HepG2 (cell line): Measurements from ENCODE around the gene UNC5CL. TPM values are rescaled to one million over a fixed set of nuclear protein-coding genes. Genes with fewer than 3 reads are reported as not detected.

Experiments used
- ATAC-seq: fragments of 200-7000 bp; cut with Tn5 transposase; 3 replicates; pipeline ENCODE4 v1.9.1; 2020; ENCODE audit warnings: mild to moderate bottlenecking, moderate library complexity
- BruUV-seq: library from RNA; stranded (reverse); fragments of 400-500 nt; replicated peaks from 2 replicates; lab custom pipeline; 2021; lab: Mats Ljungman, UMichigan
- CTCF ChIA-PET: fragments of 300-600 bp; formaldehyde crosslinking; extraction: SDS; loops from one replicate; lab custom pipeline; 2021; ENCODE audit warnings: low total read pairs, inconsistent platforms, low intra/inter-chr PET ratio; lab: Yijun Ruan, JAX
- POLR2A ChIA-PET: fragments of 350-600 bp; sonication (Branson Sonifier 250); formaldehyde crosslinking; loops from one replicate; lab custom pipeline; 2020; ENCODE audit warnings: antibody characterized with exemption, inconsistent platforms; lab: Yijun Ruan, JAX
- DNase-seq: peaks from one replicate; pipeline ENCODE4 v3.0.0-alpha.2; 2015; ENCODE audit warnings: low spot score
- FAIRE-seq: peaks from 3 replicates; lab custom pipeline; 2011; peaks lifted over from hg19 to GRCh38; lab: Jason Lieb, UNC
- H2AFZ ChIP-seq: one replicate; pipeline ENCODE4 v1.6.1; 2011; ENCODE audit warnings: low read length, inconsistent platforms
- H3K27ac ChIP-seq: fragments of 300-600 bp; 3 replicates; pipeline ENCODE4 v1.8.0; 2011; ENCODE audit warnings: mixed run types, mild to moderate bottlenecking, mixed read lengths, low read length, inconsistent platforms; ENCODE audit not compliant: insufficient read depth; ENCODE audit errors: extremely low read length
- H3K27me3 ChIP-seq, 2 experiments: fragments of 200-600 bp in 1 of 2; 2 replicates in 1 of 2; 3 replicates in 1 of 2; pipeline versions ENCODE4 v1.6.0 to v1.8.0; 2011; ENCODE audit warnings: low read length in 2 of 2, mild to moderate bottlenecking in 2 of 2, moderate library complexity in 2 of 2, inconsistent platforms in 1 of 2; ENCODE audit not compliant: insufficient read depth in 2 of 2, control insufficient read depth in 1 of 2
- H3K36me3 ChIP-seq, 2 experiments: fragments of 200-600 bp in 1 of 2; replicated peaks in 1 of 2; 2 replicates in 1 of 2; 3 replicates in 1 of 2; pipeline versions ENCODE4 v1.5.1 to v1.8.0; 2011; ENCODE audit warnings: low read length in 2 of 2, inconsistent platforms in 1 of 2; ENCODE audit not compliant: insufficient read depth in 2 of 2, control insufficient read depth in 1 of 2
- H3K4me1 ChIP-seq: 2 replicates; pipeline ENCODE4 v1.5.1; 2012; ENCODE audit warnings: low read length, inconsistent platforms; ENCODE audit not compliant: insufficient read depth
- H3K4me2 ChIP-seq: 2 replicates; pipeline ENCODE4 v1.6.0; 2011; ENCODE audit warnings: low read depth, low read length, inconsistent platforms
- H3K4me3 ChIP-seq, 3 experiments: fragments of 200-600 bp in 1 of 3; sonication (generic), shearing (Covaris generic) in 1 of 3; replicated peaks in 1 of 3; 2 replicates each; pipeline ENCODE4 v1.5.1; 2011 to 2016; ENCODE audit warnings: low read length in 3 of 3, inconsistent platforms in 2 of 3, low read depth in 2 of 3, mild to moderate bottlenecking in 2 of 3, control low read depth in 1 of 3, mixed read lengths in 1 of 3; ENCODE audit not compliant: insufficient read depth in 1 of 3
- H3K79me2 ChIP-seq: one replicate; pipeline ENCODE4 v1.6.1; 2011; ENCODE audit warnings: low read length, inconsistent platforms; ENCODE audit not compliant: insufficient read depth
- H3K9ac ChIP-seq: 2 replicates; pipeline ENCODE4 v1.6.0; 2011; ENCODE audit warnings: mild to moderate bottlenecking, low read depth, low read length, inconsistent platforms; ENCODE audit not compliant: insufficient read depth
- H3K9me3 ChIP-seq: 2 replicates; pipeline ENCODE4 v1.5.1; 2012; ENCODE audit warnings: mild to moderate bottlenecking, low read length
- H4K20me1 ChIP-seq: 2 replicates; pipeline ENCODE4 v1.6.0; 2011; ENCODE audit warnings: inconsistent platforms, mild to moderate bottlenecking, low read length, moderate library complexity; ENCODE audit not compliant: insufficient read depth
- HMGXB4 ChIP-seq, 2 experiments: sonication (generic) in 1 of 2; formaldehyde crosslinking in 1 of 2; IDR thresholded peaks; 2 replicates each; pipeline versions ENCODE4 v1.4.0 to v1.6.1; 2018 to 2020; ENCODE audit warnings: missing genetic modification reagents in 2 of 2, borderline replicate concordance in 1 of 2, low read depth in 1 of 2, mild to moderate bottlenecking in 1 of 2, missing biosample characterization in 1 of 2
- ZBTB21 ChIP-seq: sonication (generic); formaldehyde crosslinking; IDR thresholded peaks from 2 replicates; pipeline ENCODE4 v1.4.0; 2020; ENCODE audit warnings: missing genetic modification reagents
- ZFP36 ChIP-seq: fragments of 150-350 bp; IDR thresholded peaks from 2 replicates; pipeline ENCODE4 v1.6.1; 2018; ENCODE audit warnings: borderline replicate concordance, low read length, low read depth; ENCODE audit not compliant: partially characterized antibody
- ZNF629 ChIP-seq: sonication (generic); formaldehyde crosslinking; conservative IDR thresholded peaks from 2 replicates; pipeline ENCODE4 v1.5.0; 2020; ENCODE audit warnings: missing genetic modification reagents
- ZNF775 ChIP-seq: sonication (generic); formaldehyde crosslinking; IDR thresholded peaks from 2 replicates; pipeline ENCODE4 v1.4.0; 2020; ENCODE audit warnings: missing genetic modification reagents, mild to moderate bottlenecking, moderate library complexity, borderline replicate concordance
- WGBS: methylation state at CpG from one replicate; pipeline ENCODE4 v1.1.6; 2017; ENCODE audit warnings: low lambda C conversion rate; 5-methylcytosine and 5-hydroxymethylcytosine counted together
- in situ Hi-C: cut with HindIII; loops from 2 replicates; pipeline ENCODE4 v1.10.0; 2017; ENCODE audit warnings: low pct_unique_long_range_greater_than_20kb; ENCODE audit not compliant: extremely low pct_ligation_motif_present
- intact Hi-C: fragments of 100-400 bp; cut with micrococcal nuclease; formaldehyde crosslinking; loops from one replicate; pipeline ENCODE4 v1.10.0; 2022; ENCODE audit not compliant: unreplicated experiment
- polyA plus RNA-seq, 8 experiments: library from polyadenylated mRNA; depleted of rRNA in 3 of 8; stranded (reverse) in 7 of 8; unstranded in 1 of 8; fragments of >200 nt; fragmentation: Illumina TruSeq in 4 of 8; extraction: Trizol in 4 of 8; gene quantifications; 2 replicates each; pipeline versions ENCODE4 v1.2.1 to v1.2.3, GENCODE V29; 2011 to 2016; ENCODE audit warnings: low read depth in 4 of 8, missing spikeins in 1 of 8, mixed read lengths in 1 of 8; ENCODE audit not compliant: insufficient read depth in 1 of 8
- total RNA-seq, 5 experiments: library from RNA; depleted of rRNA; stranded (reverse); fragments of >200 nt; fragmentation: Illumina TruSeq; extraction: Trizol; gene quantifications; 2 replicates each; pipeline ENCODE4 v1.2.3, GENCODE V29; 2016; ENCODE audit warnings: low read depth in 1 of 5

Gene UNC5CL
- total and polyA plus RNA-seq, 2 of the 13 experiments (the other 11 are each of a cell fraction or from before 2014, with no cell fraction given), result 2.4 to 2.5 TPM

- no peak for TF ChIP-seq HMGXB4 (CRISPR knock-in tag; IDR thresholded peaks at IDR 0.05; ENCODE audit: borderline replicate concordance in 1 of 2, low read depth in 1 of 2)
- TF ChIP-seq ZNF775 (CRISPR knock-in tag), result no peak
- TF ChIP-seq ZFP36, result no peak
- no peak for TF ChIP-seq ZNF629 (CRISPR knock-in tag)
Observed at GRCh38 chr6:41062056-41062455, 23.0 kb upstream of the UNC5CL start (continued).

- Histone ChIP-seq H2AFZ (no peak overlapping the region), H3K36me3 (peaks cover 6 to 7% of the 10 kb centered on the region in 2 experiments; a peak in 4 of 5 replicates), H3K9me3 (no peaks in the 10 kb centered on the region)
- no TSS peak for BruUV-seq
- DNase-seq, result no peak
- WGBS, result 96% methylated on average over 13 of the region's 13 CpGs
- in situ Hi-C loops, result no loop called here
- no peak for FAIRE-seq
- TF ChIP-seq ZBTB21 (CRISPR knock-in tag), result no peak
- TF ChIP-seq, all 625 proteins: peak for 0
- no peaks in the 10 kb centered on the region for H4K20me1 ChIP-seq
- intact Hi-C loops, result loop anchor here (10.0 kb wide), 1 partner anchor 736 kb away; no protein-coding TSS in a partner anchor
- peaks cover 74% of the 10 kb centered on the region for H3K4me1 ChIP-seq
- no peak overlapping the region for H3K4me2 ChIP-seq
- H3K79me2 ChIP-seq, result no peaks in the 10 kb centered on the region
- ATAC-seq, result no peak
- H3K27me3 ChIP-seq, result no peaks in the 10 kb centered on the region
- POLR2A ChIA-PET, result no interaction called here
- H3K4me3 ChIP-seq, result no peak overlapping the region
- CTCF ChIA-PET, result no interaction called here
- H3K27ac ChIP-seq, result no peak overlapping the region
- no peak overlapping the region for H3K9ac ChIP-seq
Observed at GRCh38 chr6:41061196-41061726, 22.2 kb upstream of the UNC5CL start.
